WTC11 (cell line): ENCODE results near the gene PPWD1.

Source experiments
- CTCF ChIP-seq: fragments of 200-600 bp; IDR thresholded peaks from 2 replicates; pipeline ENCODE4 v1.8.0; 2022; ENCODE audit warnings: antibody characterized with exemption
- IRF1 ChIP-seq: sonication (generic); formaldehyde crosslinking; IDR thresholded peaks from 2 replicates; pipeline ENCODE4 v1.8.0; 2023; ENCODE audit warnings: missing genetic modification reagents
- TF ChIP-seq, protein P1 (sequence below): sonication (generic); formaldehyde crosslinking; IDR thresholded peaks from 2 replicates; pipeline ENCODE4 v1.8.0; 2022; ENCODE audit warnings: mild to moderate bottlenecking, missing genetic modification reagents
- TF ChIP-seq, protein P2 (sequence below): sonication (generic); formaldehyde crosslinking; IDR thresholded peaks from 2 replicates; pipeline ENCODE4 v1.8.1; 2023; ENCODE audit warnings: mild to moderate bottlenecking, missing genetic modification reagents
- TF ChIP-seq, protein P3 (sequence below): fragments of 250-450 bp; sonication (Bioruptor Pico); conservative IDR thresholded peaks from 2 replicates; pipeline ENCODE4 v1.9.0; 2021; ENCODE audit warnings: mild to moderate bottlenecking

DNA sequence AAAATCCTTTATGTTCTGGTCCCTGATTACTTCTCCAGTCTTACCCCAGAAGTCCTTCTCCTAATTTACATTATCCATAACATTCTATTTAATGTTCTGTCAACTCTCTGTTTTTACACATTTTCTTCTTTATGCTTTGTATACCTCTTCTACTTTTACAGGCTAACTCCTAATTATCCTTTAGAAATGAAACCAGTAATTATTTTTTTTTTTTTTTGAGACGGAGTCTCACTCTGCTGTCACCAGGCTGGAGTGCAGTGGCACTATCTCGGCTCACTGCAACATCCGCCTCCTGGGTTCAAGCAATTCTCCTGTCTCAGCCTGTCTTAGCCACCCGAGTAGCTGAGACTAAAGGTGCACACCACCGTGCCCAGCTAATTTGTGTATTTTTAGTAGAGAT lies 9.2 kb upstream of the PPWD1 start:
- TF ChIP-seq CTCF (no peak), IRF1 (CRISPR knock-in tag) (no peak)
- TF ChIP-seq, protein P1, sequence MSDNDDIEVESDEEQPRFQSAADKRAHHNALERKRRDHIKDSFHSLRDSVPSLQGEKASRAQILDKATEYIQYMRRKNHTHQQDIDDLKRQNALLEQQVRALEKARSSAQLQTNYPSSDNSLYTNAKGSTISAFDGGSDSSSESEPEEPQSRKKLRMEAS (CRISPR knock-in tag) = no peak
- TF ChIP-seq, protein P2, sequence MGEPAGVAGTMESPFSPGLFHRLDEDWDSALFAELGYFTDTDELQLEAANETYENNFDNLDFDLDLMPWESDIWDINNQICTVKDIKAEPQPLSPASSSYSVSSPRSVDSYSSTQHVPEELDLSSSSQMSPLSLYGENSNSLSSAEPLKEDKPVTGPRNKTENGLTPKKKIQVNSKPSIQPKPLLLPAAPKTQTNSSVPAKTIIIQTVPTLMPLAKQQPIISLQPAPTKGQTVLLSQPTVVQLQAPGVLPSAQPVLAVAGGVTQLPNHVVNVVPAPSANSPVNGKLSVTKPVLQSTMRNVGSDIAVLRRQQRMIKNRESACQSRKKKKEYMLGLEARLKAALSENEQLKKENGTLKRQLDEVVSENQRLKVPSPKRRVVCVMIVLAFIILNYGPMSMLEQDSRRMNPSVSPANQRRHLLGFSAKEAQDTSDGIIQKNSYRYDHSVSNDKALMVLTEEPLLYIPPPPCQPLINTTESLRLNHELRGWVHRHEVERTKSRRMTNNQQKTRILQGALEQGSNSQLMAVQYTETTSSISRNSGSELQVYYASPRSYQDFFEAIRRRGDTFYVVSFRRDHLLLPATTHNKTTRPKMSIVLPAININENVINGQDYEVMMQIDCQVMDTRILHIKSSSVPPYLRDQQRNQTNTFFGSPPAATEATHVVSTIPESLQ (CRISPR knock-in tag) = no peak
- TF ChIP-seq, protein P3, sequence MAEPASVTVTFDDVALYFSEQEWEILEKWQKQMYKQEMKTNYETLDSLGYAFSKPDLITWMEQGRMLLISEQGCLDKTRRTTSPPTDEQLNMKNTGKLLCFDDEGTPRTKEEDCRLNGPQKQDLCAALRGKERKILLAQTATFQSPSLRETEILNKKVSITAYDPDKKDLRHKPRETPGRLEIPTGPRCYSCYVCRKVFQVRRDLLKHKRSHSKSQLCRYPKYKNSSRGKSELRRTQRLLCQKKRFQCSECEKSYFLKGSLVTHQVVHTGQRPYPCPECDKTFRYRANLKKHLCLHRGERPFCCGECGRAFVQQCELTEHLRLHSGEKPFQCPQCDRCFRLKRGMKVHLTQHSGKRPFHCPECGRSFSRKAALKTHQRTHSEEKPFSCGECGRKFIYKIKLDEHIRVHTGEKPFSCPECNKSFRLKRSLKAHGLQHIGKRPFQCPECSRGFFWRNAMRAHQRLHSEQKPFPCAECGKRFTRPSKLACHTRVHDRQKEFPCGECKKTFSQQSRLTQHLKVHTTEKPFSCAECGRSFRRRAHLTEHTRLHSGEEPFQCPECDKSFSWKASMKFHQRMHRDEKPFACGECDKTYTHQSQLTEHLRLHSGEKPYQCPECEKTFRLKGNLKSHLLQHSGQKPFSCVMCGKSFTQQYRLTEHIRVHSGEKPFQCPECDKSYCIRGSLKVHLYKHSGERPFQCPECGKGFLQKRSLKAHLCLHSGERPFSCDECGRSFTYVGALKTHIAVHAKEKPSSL (CRISPR knock-in tag) = no peak
